Fibroblast of the conjunctiva (primary cell): ENCODE data around the gene TMEM269.
A peak's percentile ranks its signal among the peaks of the same experiment; 100 is the strongest.
"Not testable (repeated sequence)": the region's sequence is repeated elsewhere in the genome, so short reads cannot be mapped to it uniquely, and the experiment has no call there.

Experiments used
- DNase-seq: peaks from one replicate; pipeline ENCODE4 v3.0.0-alpha.2; 2010; ENCODE audit warnings: low read depth

TMEM269 gene

DNA sequence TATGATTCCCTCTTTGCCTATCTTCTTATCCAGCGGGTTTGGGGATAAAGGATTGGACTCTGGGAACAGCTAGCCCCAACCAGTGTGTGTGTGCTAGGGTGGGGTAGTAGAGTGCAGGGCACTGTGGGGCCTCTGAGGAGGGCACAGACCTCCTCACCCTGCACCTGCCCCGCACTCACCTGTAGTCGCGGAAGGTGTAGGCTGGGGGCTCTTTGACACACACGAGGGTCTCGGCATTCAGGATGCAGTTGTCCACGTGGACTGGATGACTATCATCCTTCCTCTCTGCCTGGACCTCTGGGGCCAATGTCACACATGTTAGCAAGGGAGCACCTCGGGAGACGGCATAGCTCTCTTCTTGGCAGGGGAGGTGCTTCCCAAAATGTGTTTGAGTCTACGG lies 36.8 kb upstream of the TMEM269 start:
- no peak for DNase-seq

DNA sequence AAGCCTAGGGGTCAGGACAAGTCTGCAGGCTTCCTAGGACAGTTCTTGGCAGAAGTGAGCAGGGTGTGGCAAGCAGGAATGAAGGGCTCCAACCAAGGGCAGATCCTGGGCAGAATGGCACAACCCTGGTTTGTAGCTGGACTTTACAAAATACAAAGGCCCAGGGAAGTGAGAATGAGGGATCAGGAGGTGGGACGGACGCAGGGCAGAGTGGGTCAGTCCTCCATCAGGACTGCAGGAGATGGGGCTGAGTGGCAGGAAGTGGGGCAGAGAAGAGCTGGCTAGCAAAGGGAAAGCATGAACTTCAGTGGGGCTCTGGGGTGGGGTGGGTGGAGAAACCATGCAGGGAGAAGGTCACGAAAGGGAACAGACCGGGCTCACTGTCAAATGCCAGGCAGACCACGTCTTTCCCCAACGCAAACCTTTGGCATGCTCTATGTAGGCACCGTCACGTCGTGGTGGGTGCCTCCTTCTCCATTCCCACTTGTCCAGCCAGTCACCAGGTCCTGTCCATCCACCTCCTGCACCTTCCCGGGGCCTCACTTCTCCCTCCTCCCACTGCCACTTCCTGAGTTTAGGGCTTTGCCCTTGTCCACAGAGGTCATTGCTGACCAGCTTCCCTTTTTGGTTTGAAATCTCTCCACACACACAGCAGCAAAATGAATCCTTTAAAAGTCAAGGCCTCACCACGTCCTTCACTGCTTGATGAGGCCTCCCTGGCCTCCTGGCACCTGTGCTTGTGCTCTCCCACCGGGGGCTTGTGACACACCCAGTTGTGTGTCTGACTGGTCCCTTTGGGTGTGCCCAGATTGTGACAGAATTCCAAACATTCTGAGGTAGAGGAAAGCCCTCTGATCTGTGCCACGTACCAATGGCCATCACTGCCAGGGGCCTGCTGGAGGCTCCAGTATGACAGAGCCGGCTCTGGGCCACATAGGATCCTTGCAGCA lies 36.1 kb upstream of the TMEM269 start:
- DNase-seq: no peak

DNA sequence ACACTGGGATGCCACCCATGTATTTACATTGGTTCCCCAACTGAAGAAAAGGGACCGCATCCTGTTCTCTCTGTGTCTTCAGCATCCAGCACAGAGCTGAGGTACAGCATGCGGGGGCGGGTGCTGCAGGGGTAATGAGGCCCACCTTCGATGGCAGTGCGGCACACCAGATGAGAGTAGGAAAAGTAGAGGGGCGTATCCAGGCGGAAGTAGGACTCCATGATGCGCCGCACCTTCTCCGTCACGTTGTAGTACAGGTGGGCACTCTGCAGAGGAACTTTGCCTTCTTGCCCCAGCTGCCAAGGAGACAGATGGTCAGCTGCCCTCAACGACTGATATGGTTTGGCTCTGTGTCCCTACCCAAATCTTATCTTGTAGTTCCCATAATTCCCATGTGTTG lies 34.8 kb upstream of the TMEM269 start:
- DNase-seq: no peak

DNA sequence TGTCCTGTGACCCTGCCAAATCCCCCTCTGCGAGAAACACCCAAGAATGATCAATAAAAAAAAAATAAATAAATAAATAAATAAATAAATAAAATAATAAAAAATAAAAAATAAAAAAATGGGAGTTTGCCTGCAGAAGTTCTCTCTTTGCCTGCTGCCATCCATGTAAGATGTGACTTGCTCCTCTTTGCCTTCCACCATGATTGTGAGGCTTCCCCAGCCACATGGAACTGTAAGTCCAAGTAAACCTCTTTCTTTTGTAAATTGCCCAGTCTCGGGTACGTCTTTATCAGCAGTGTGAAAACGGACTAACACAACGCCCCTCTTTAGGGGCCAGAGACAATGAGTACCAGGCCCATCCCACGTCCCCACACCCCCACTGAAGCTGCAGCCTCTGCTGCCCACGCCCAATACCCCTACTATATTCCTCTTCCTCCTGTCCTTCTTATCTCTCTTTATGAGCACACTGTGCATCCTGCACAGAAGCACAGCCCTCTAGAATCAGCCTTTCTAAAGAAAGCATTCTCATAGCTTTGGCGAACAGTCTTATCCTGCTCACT lies 33.2 kb upstream of the TMEM269 start:
- not testable (repeated sequence) for DNase-seq

DNA sequence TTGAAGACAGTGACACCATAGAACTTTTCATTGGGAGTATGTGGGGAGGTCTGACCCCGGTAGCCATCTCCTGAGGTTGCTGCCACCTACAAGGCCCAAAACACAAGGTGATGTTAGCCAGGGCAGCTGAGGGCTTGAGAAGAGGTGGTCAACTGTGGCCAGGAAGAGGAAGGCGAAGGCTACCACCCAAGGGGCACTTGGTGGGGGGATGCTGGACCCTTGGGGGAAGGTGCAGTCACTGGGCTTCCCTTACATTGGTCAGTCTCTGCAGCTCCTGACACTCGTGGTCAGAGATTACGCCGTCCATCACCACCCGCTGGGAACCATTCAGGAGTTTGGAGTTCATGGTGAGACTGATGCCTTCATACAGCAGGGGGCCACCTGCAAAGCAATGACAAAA lies 32.5 kb upstream of the TMEM269 start:
- no peak for DNase-seq

DNA sequence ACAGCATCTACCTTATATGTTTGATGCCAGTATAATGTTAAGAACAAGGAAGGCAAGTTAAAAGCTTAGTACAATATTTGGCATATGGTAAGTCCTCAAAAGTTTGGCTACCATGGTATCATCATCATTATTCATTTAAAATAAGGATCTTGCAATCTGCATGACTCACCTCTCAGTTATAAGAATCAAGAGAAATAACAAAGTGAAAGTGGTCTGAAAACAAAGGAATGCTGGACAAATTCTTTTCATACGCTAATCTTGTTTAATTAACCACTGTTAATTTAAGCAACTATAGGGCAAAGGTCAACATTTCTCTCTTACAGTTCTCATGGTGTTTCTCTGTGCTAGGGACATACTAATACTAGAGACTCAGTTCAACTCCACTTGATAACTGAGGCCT lies 31.7 kb upstream of the TMEM269 start:
- DNase-seq: peak; percentile 36

DNA sequence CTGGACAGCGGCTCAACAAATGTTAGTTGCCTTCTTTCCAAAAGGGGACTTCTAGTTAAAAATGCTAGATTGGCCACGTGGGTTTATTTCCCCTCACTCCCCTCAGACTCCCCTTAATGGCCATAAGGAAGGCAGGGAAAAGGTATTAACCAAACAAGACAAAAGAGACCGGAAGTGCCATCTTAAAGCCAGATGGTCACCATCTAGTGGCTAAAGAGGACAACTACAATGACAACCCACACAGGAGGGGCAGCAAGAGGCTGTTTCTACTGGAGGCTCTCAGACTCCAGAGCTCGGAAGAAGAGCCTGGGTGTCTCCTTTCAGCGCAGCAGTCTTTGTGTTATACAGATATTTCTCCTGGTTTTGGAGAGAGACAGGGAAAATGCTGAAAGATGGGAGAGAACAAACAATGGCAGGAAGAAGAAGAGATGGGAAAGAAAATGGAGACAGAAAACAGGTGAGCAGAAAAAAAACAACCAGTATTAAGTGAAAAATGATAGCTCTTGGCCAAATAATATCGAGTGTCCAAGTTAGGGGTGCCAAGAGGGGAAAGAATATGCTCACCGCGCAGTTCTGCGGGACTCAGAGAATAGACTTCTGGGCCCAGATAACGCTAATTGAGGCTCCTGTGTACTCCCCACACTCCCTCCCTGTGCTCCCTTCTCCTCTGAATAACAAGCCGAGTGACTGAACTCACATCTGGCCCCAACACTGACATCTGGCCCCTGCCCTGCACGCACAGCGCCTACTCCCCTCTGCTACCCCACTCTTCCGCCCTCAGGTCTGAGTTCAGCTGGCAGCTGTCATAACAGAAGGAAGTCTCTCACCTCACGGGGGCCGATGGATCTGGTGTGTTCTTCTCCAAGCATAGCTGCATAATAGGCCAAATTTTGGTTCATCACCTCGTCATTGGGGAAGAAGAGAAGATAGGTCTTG lies 27.6 kb upstream of the TMEM269 start:
- DNase-seq: peak; percentile 63

DNA sequence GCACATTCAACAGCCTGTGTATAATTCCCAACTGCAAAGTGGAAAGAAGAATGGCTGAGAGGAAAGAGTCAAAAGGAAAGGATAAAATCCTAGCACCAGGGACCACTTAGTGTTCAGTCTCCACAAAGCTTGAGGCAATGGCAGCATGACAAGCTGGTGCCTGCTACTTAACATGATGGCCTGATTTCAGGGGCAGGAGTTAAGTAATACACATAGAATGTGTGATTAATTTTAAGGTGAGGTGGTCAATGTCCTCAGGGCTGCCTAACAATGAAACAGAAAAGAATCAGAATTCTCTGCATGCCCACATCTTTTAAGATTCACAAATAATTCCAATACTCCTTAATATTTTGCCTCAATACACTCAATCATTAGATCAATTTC lies 26.9 kb upstream of the TMEM269 start:
- DNase-seq: no peak

DNA sequence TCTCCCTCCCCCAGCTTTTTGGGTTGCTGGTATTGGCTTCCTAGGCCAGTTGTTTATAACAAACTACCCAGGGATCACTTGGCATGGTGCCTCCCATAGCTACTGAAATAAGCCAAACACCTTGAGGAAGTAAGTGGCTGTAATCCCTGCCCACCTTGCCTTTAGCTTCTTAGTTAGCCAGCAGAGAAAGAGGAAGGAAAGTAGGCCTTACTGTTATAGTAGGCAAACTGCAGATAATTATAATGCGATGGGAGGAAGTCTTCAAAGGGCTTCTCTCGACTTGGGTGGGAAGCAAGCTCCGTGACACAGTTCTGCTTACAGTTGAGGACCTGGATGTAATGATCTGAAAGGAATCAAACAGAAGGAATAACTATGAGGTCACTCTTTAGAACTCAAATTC lies 26.1 kb upstream of the TMEM269 start:
- no peak for DNase-seq

DNA sequence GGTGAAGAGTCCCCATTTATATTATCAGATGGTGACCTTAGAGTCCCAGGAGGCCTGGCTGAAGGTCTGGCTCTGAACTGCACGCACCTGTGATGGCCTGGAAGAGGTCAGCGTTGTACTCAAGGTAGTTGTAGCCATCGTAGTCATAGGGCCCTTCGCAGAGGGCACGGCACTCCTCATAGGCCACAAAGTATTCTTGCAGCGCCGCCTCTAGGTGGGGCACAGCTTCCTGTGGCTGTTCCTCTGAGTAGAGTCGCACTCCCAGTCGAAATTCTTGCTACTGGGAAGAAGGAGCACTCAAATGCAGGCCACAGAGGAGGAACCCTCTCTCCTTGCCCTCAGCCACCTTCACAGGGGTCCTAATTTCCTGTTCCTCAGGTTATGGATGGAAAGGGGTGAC lies 25.7 kb upstream of the TMEM269 start:
- DNase-seq: no peak

DNA sequence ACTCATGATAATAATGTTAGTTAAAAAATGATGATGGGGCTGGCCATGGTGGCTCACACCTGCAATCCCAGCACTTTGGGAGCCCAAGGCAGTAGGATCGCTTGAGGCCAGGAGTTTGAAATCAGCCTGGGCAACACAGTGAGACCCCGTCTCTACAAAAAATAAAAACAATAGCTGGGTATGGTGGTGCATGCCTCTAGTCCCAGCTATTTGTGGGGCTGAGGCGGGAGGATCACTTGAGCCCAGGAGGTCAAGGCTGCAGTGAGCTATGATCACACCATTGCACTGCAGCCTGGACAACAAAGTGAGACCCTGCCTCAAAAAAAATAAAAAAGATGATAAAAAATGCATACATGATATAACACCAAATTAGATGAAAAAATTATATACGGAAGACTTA lies 23.2 kb upstream of the TMEM269 start:
- no peak for DNase-seq

DNA sequence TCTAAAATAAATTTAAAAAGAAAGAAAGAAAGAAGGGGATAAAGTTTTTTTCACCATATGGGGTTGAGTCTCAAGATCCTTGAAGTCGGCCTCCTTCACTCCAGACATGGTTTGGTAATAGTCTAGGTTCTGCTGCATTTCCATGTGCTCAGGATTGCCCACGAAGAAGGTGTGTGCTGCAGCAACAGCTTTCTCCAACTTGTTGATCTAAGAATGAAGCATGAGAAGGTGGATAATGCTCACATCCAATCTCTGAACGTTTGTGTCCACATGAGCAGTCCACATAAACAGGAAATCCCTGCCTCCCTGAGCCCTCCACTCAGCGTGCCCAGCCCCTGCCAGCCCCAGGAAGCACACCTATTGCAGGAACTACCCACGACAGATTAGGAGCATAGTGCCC lies 22.5 kb upstream of the TMEM269 start:
- no peak for DNase-seq

DNA sequence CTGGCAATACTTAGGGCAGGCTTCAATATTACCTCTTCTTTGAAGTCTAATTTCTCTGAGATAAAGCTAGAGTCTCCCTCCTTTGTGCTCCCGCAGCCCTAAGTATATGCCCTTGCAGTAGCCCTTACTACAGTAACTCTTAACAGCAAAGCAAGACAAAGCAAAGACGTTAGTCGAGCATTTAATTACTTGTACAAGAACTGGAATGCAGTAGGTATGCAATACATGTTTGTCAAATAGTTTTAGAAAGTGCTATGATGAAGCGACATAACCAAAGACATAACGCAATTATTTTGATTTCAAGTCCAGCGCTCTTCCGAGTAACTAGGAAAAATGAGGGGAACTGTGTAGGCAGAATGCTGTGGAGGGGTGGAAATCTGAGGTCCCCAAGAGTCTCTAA lies 19.5 kb upstream of the TMEM269 start:
- no peak for DNase-seq

DNA sequence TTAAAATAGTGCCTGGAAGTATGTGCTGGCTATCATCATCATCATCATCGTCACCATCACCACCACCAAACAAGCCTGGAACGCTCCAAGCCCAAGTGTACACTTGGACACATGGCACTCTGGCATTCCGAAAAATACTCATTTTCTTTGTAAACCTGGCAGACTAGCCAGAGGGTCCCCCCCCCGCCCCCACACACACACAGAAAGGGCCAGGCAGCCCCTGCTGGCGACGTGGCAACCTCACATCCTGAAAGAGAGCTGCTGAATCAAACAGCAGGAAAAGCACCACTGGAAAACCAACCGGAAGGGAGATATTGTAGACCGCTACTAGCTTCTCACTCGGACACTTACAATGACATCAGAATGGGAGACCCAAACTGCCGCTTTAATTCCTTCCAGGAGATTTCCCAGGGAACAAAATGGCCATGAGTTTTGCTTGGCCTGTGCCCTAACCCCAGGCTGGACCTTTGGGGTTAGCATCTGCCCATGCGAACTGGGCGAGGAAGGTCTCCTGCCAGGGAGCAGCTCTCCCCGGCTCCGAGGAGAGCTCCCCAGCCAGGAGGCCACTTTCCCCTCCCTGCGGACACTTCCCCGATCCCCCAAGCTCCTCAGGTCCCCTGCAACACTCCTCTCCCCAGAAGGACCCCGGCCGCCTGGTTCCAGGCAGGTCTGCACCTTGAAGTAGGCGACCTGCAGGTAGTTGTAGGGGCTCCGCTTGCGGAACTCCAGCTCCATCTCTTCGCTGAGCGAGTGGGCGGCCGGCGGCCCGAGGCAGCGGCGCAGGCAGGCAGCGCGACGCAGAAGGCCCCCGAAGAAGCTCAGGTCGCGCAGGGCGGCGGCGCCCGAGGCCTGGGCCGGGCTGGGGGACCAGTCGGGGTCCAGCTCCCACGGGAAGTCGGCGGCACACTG lies 18.7 kb upstream of the TMEM269 start:
- peak; percentile 70 for DNase-seq

DNA sequence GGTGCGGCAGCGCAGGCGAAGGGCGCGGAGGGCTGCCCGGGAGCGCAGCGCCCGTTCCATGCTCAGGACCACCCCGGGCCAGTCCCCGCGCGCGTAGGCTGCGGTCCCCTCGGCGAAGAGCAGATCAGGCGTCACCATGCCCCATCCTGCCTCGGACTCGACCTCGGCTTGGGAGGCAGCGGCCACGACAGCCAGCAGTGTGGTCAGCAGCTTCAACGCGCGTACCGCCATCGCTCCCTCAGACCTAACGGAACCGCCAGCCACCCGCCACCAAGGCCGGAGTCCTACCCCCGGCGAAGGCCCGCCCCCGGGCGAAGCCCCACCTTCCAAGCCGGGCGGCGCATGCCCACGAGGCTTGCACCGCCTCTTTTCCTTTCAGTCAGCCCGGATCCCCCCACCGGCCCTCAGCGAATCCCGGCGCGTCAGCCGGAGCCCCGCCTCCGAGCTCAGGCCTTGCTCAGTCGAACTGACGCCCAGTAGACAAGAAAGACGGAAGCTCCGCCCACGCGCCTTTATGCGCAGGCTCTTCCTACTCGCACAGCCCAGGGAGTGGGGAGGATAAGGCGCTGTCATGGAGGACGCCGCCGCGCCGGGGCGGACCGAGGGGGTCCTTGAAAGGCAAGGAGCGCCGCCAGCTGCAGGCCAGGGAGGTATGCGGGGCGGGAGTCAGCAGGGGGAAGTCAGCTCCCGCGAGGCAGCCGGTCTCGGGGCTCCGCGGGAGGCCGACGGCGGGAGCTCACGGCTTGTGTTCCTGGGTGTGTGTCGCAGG lies 17.9 kb upstream of the TMEM269 start, which contains the start of the genes C1orf50 and P3H1:
Gene C1orf50 (plus strand): TSS at position 509 of the 769 bp plus-strand sequence. CDS start 63 bp downstream, at position 572.
Gene P3H1 (minus strand): TSS at position 288 of the 769 bp plus-strand sequence. CDS start 57 bp downstream, at position 231.
- peak; percentile 98 for DNase-seq

DNA sequence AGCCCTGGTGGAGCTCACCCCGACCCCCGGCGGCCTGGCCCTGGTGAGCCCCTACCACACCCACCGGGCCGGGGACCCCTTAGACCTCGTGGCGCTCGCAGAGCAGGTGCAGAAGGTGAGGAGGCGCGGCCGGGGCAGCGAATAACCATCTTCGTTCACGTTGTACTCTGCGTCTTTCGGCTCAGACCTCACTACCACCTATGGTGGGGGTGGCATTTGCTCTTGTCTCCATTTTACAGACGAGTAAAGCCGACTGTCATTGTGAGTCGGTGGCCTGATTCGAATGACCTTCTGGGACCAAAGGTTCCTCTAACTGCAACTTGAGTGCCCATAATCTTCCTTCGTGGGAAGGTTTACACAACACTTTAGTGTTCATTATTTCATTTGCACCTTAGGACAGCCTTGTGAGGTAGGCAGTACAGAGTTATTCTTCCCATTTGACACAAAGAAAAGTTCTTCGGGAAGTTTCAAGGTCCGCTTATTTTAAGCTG lies 17.2 kb upstream of the TMEM269 start:
- DNase-seq: no peak

DNA sequence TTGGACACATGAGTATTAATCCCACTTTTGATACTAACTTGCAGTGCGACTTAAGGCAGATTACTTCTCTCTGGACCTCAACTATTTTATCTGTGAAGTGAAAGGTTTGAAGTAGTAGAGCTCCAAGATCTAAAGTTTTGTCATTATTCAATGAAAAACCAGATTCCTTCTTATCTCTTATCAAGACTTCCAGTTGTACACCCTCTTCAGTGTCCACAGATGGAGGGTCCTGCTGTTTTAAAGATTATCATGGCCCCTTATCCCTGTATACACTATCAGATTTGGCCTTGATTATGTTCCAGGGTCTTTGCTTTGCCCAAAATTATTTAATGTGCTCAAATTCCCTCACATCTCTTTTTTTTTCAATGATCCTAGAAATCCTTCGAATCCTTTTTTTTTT lies 16.6 kb upstream of the TMEM269 start:
- no peak for DNase-seq

DNA sequence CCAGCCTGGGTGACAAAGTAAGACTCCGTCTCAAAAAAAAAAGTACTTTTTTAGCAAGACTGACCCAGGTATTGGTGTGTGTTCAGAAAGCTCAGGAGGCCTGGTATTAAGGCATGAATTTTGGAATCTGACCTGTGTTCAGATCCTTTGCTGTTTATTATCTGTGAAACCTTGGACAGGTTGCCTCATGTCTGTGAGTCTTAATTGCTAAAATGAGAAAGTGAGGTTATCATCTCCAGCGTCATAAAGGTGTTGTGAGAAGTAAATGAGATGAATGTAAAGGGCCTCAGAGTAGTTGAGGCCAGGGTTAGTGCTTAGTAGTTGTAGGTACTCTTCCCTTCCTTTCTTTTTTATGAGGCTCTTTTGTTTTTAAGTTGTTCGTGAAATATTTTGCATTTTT lies 15.0 kb upstream of the TMEM269 start:
- no peak for DNase-seq

DNA sequence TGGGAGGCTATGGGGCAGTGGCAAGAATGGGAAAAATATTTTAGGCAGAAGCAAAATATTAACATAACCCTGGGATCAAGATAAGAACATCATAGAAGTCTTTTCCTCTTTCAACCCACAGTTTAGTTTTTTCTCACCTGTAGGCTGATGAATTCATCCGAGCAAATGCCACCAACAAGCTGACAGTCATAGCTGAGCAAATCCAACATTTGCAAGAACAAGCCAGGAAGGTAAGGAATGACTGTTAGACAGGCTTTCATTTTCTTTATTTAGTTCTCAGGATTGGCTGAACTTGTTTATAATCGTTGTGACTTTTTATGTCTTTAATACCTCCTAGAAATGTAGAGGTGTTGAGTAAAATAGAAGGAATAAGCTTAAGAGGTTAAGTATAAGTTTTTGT lies 11.4 kb upstream of the TMEM269 start:
- no peak for DNase-seq

DNA sequence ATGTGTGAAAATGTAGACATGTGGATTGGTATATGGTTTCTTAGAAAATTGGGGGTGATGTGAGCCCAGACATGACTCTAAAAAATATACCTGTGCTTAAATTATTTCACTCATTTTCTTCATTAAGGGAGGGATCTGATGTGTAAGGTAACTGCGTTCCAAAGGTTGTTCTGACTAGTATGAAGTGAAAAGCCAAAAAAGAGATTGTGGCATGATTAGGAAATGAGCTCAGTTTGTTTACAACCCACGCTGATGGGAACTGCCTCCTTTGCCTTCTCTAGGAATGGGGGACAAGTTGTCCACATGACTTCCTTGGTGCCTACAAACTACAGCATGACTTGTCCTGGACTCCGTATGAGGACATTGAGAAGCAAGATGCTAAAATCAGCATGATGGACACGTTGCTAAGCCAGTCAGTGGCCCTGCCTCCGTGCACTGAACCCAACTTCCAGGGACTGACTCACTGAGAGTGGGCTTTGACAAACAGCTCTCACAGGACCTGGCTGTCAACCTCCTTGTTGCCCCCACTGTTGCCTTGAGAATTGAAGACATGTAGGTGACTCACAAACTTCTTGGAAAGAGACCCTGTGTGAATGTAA lies 9.8 kb upstream of the TMEM269 start:
- DNase-seq: no peak
